ENCODE data around the gene CTSE.
A peak's percentile ranks its signal among the peaks of the same experiment; 100 is the strongest.

The CTSE gene

GRCh38 chr1:206005778-206006180, 17.9 kb downstream of the CTSE start:
- no peak for TF ChIP-seq CTCF (IDR thresholded peaks at IDR 0.05; ENCODE audit: low read depth, low read length)
- no peak for DNase-seq (ENCODE audit: extremely low read depth, low read depth)

- no peak for DNase-seq (ENCODE audit: extremely low read depth, low read depth)
- no peak for TF ChIP-seq CTCF (IDR thresholded peaks at IDR 0.05; ENCODE audit: low read depth, low read length)
Observed at GRCh38 chr1:206005234-206005633, 18.5 kb downstream of the CTSE start.

- TF ChIP-seq CTCF (IDR thresholded peaks at IDR 0.05; ENCODE audit: low read depth, low read length), result no peak
- DNase-seq (ENCODE audit: extremely low read depth, low read depth), result no peak
Observed at GRCh38 chr1:206004826-206005225, 18.9 kb downstream of the CTSE start.

- TF ChIP-seq CTCF (IDR thresholded peaks at IDR 0.05; ENCODE audit: low read depth, low read length), result no peak
- DNase-seq (ENCODE audit: extremely low read depth, low read depth), result no peak
Observed at GRCh38 chr1:206003854-206004800, 19.6 kb downstream of the CTSE start.

GRCh38 chr1:206002871-206003801, 20.6 kb downstream of the CTSE start, which contains the start of gene RAB7B:
RAB7B (minus strand) TSS chr1:206003395; CDS start chr1:205994135, 9,260 bp downstream.
- TF ChIP-seq CTCF (IDR thresholded peaks at IDR 0.05; ENCODE audit: low read depth, low read length), result no peak
- DNase-seq (ENCODE audit: extremely low read depth, low read depth), result peak; percentile 45

GRCh38 chr1:206002160-206002559, 21.5 kb downstream of the CTSE start:
- TF ChIP-seq CTCF (IDR thresholded peaks at IDR 0.05; ENCODE audit: low read depth, low read length), result no peak
- no peak for DNase-seq (ENCODE audit: extremely low read depth, low read depth)

All from AG09319 (cell line).